GM21576 (cell line): ENCODE data around the gene CDH1.

Experiments used
- ATAC-seq: cut with Tn5 transposase; IDR thresholded peaks from one replicate; pipeline ENCODE4 v1.9.1; 2021; ENCODE audit warnings: mild to moderate bottlenecking, moderate library complexity; ENCODE audit not compliant: unreplicated experiment

CDH1 gene

GRCh38 chr16:68759062-68759461, 22.0 kb downstream of the CDH1 start:
- no peak for ATAC-seq

GRCh38 chr16:68760671-68761275, 23.7 kb downstream of the CDH1 start:
- ATAC-seq, result peak; percentile 52

- ATAC-seq, result no peak
Observed at GRCh38 chr16:68762996-68763756, 26.1 kb downstream of the CDH1 start.

GRCh38 chr16:68764862-68765261, 27.8 kb downstream of the CDH1 start:
- no peak for ATAC-seq

GRCh38 chr16:68767581-68767980, 30.5 kb downstream of the CDH1 start:
- ATAC-seq, result no peak

GRCh38 chr16:68768175-68768574, 31.1 kb downstream of the CDH1 start:
- ATAC-seq, result no peak

GRCh38 chr16:68768771-68769170, 31.7 kb downstream of the CDH1 start:
- no peak for ATAC-seq

- ATAC-seq, result no peak
Observed at GRCh38 chr16:68770671-68771070, 33.6 kb downstream of the CDH1 start.

- no peak for ATAC-seq
Observed at GRCh38 chr16:68772030-68772681, 35.1 kb downstream of the CDH1 start.

- ATAC-seq, result no peak
Observed at GRCh38 chr16:68772871-68773270, 35.8 kb downstream of the CDH1 start.

GRCh38 chr16:68774982-68775634, 38.0 kb downstream of the CDH1 start:
- no peak for ATAC-seq

- peak; percentile 63 for ATAC-seq
Observed at GRCh38 chr16:68776821-68777485, 39.9 kb downstream of the CDH1 start.

GRCh38 chr16:68778551-68779231, 41.6 kb downstream of the CDH1 start:
- ATAC-seq, result no peak

- no peak for ATAC-seq
Observed at GRCh38 chr16:68779891-68780290, 42.8 kb downstream of the CDH1 start.

GRCh38 chr16:68781784-68782183, 44.7 kb downstream of the CDH1 start:
- no peak for ATAC-seq

GRCh38 chr16:68782198-68783174, 45.4 kb downstream of the CDH1 start:
- peak; percentile 72 for ATAC-seq

- ATAC-seq, result no peak
Observed at GRCh38 chr16:68784226-68784625, 47.1 kb downstream of the CDH1 start.

- no peak for ATAC-seq
Observed at GRCh38 chr16:68784721-68785120, 47.6 kb downstream of the CDH1 start.

GRCh38 chr16:68785715-68786114, 48.6 kb downstream of the CDH1 start:
- ATAC-seq, result no peak
